Measurements from ENCODE around the gene DRAP1.

The DRAP1 gene

GRCh38 chr11:65953471-65953870 is 34.2 kb downstream of the DRAP1 start:
- DNase-seq (ENCODE audit: low read depth, low spot score), result no peak
- no peaks in the 10 kb centered on the region for H3K36me3 ChIP-seq (ENCODE audit: insufficient read depth, low read length)
- no peaks in the 10 kb centered on the region for H3K9me3 ChIP-seq (ENCODE audit: low read depth, low read length)
- no peak overlapping the region for H3K4me3 ChIP-seq
- H3K27ac ChIP-seq, result no peak overlapping the region
- H3K9ac ChIP-seq (ENCODE audit: insufficient read length), result no peak overlapping the region
- TF ChIP-seq EZH2 (IDR thresholded peaks at IDR 0.05) (no peak), POLR2AphosphoS5 (IDR thresholded peaks at IDR 0.05; ENCODE audit: borderline replicate concordance, low read depth, low read length) (no peak), FOXP2 (optimal IDR thresholded peaks at IDR 0.05; ENCODE audit: control extremely low read depth, extremely low read length, insufficient read depth) (no peak)

- no peaks in the 10 kb centered on the region for H3K9me3 ChIP-seq (ENCODE audit: low read depth, low read length)
- H3K9ac ChIP-seq (ENCODE audit: insufficient read length), result no peak overlapping the region
- no peak overlapping the region for H3K27ac ChIP-seq
- no peak for TF ChIP-seq POLR2AphosphoS5 (IDR thresholded peaks at IDR 0.05; ENCODE audit: borderline replicate concordance, low read depth, low read length)
- TF ChIP-seq FOXP2 (optimal IDR thresholded peaks at IDR 0.05; ENCODE audit: control extremely low read depth, extremely low read length, insufficient read depth), result no peak
- TF ChIP-seq EZH2 (IDR thresholded peaks at IDR 0.05), result no peak
- H3K4me3 ChIP-seq, result no peak overlapping the region
- no peaks in the 10 kb centered on the region for H3K36me3 ChIP-seq (ENCODE audit: insufficient read depth, low read length)
- no peak for DNase-seq (ENCODE audit: low read depth, low spot score)
Measured at GRCh38 chr11:65954771-65955170, 35.5 kb downstream of the DRAP1 start.

DNA sequence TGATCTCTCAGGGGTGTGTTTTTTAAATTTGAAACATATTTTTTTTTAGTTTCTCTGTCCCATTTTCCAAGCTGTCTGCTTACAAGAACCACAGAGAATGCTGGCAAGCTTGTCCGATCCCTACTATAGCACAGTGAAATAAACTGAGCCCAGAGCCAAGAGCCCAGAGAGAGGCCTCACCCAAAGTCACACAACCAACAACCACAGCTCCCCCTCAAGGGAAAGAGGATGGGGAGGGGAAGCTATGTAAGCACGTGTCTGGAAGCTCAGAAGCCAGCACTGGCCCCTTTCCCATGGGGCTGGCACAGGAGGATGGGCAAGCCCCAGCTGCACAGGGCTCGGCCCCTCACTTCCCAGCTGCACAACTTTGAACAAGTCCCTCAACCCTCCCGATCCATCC is 39.1 kb downstream of the DRAP1 start:
- DNase-seq (ENCODE audit: low read depth, low spot score), result no peak
- Histone ChIP-seq H3K9ac (ENCODE audit: insufficient read length) (no peak overlapping the region), H3K36me3 (ENCODE audit: insufficient read depth, low read length) (no peaks in the 10 kb centered on the region), H3K27ac (no peak overlapping the region), H3K4me3 (no peak overlapping the region), H3K9me3 (ENCODE audit: low read depth, low read length) (no peaks in the 10 kb centered on the region)
- no peak for TF ChIP-seq FOXP2 (optimal IDR thresholded peaks at IDR 0.05; ENCODE audit: control extremely low read depth, extremely low read length, insufficient read depth)
- no peak for TF ChIP-seq POLR2AphosphoS5 (IDR thresholded peaks at IDR 0.05; ENCODE audit: borderline replicate concordance, low read depth, low read length)
- TF ChIP-seq EZH2 (IDR thresholded peaks at IDR 0.05), result no peak

DNA sequence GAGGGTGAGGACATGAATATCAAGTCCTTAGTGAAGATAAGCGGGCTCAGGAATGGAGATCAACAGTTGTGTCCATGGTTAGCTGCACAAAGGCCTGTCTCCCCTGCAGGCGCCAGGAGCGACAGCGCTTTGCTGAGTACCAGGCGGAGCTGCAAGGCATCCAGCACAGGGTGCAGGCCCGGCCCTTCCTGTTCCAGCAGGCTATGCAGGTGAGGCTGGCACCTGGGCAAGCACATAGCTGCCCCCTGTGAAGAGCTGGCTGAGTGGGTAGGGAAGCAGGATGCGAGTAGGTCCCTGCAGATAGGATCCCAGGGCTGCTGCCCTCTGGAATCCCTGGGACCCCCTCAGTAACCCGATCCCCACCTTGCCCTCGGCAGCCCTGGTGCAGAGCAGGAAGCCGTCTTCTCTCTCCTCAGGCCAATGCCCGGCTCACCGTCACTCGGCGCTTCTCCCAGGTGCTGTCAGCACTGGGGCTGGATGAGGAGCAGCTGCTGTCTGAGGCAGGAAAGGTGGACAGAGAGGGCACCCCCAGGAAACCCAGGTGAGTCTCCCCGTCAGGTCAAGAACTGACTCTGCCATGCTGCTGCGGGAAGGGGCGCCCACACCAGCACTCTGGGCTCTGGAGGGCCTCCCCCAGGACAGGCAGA is 39.7 kb downstream of the DRAP1 start:
- no peak overlapping the region for H3K4me3 ChIP-seq
- H3K36me3 ChIP-seq (ENCODE audit: insufficient read depth, low read length), result peaks cover 2% of the 10 kb centered on the region
- TF ChIP-seq FOXP2 (optimal IDR thresholded peaks at IDR 0.05; ENCODE audit: control extremely low read depth, extremely low read length, insufficient read depth) (no peak), POLR2AphosphoS5 (IDR thresholded peaks at IDR 0.05; ENCODE audit: borderline replicate concordance, low read depth, low read length) (no peak), EZH2 (IDR thresholded peaks at IDR 0.05) (no peak)
- H3K27ac ChIP-seq, result no peak overlapping the region
- H3K9me3 ChIP-seq (ENCODE audit: low read depth, low read length), result no peaks in the 10 kb centered on the region
- DNase-seq (ENCODE audit: low read depth, low spot score), result no peak
- no peak overlapping the region for H3K9ac ChIP-seq (ENCODE audit: insufficient read length)

DNA sequence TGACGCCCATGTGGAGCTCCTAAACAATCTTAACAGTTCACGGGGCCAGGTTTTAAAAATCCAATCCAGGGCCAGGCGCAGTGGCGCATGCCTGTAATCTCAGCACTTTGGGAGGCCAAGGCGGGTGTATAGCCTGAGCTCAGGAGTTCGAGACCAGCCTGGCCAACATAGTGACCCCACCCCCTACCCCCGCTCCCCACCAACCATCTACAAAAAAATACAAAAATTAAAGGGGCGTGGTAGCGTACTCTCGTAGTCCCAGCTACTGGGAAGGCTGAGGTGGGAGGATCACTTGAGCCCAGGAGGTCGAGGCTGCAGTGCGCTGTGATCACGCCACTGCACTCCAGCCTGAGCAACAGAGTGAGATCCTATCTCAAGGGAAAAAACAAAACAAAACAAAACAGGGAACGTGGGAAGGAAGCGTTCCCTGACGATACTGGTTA is 41.6 kb downstream of the DRAP1 start:
- H3K4me3 ChIP-seq, result peak overlapping the region; percentile 95
- H3K27ac ChIP-seq, result peak overlapping the region; percentile 86
- TF ChIP-seq POLR2AphosphoS5 (IDR thresholded peaks at IDR 0.05; ENCODE audit: borderline replicate concordance, low read depth, low read length) (no peak), EZH2 (IDR thresholded peaks at IDR 0.05) (no peak), FOXP2 (optimal IDR thresholded peaks at IDR 0.05; ENCODE audit: control extremely low read depth, extremely low read length, insufficient read depth) (no peak)
- no peaks in the 10 kb centered on the region for H3K9me3 ChIP-seq (ENCODE audit: low read depth, low read length)
- no peak for DNase-seq (ENCODE audit: low read depth, low spot score)
- H3K9ac ChIP-seq (ENCODE audit: insufficient read length), result peak overlapping the region; percentile 97
- peaks cover 21% of the 10 kb centered on the region for H3K36me3 ChIP-seq (ENCODE audit: insufficient read depth, low read length)

GRCh38 chr11:65961267-65962140 is 42.3 kb downstream of the DRAP1 start, which contains the start of gene SART1:
Gene SART1 (plus strand): TSS chr11:65961734. CDS start chr11:65961781, 47 bp downstream.
- peak; percentile 95 for DNase-seq (ENCODE audit: low read depth, low spot score)
- H3K36me3 ChIP-seq (ENCODE audit: insufficient read depth, low read length), result peaks cover 28% of the 10 kb centered on the region
- TF ChIP-seq FOXP2 (optimal IDR thresholded peaks at IDR 0.05; ENCODE audit: control extremely low read depth, extremely low read length, insufficient read depth) (peak; percentile 36), POLR2AphosphoS5 (IDR thresholded peaks at IDR 0.05; ENCODE audit: borderline replicate concordance, low read depth, low read length) (peak; percentile 97), EZH2 (IDR thresholded peaks at IDR 0.05) (no peak)
- H3K4me3 ChIP-seq, result peak within 1 kb of the TSS; percentile 95
- peak within 1 kb of the TSS; percentile 97 for H3K9ac ChIP-seq (ENCODE audit: insufficient read length)
- peak within 1 kb of the TSS; percentile 86 for H3K27ac ChIP-seq
- H3K9me3 ChIP-seq (ENCODE audit: low read depth, low read length), result no peaks in the 10 kb centered on the region

GRCh38 chr11:65962141-65962564 is 42.9 kb downstream of the DRAP1 start:
- H3K36me3 ChIP-seq (ENCODE audit: insufficient read depth, low read length), result peaks cover 34% of the 10 kb centered on the region
- peak overlapping the region; percentile 97 for H3K9ac ChIP-seq (ENCODE audit: insufficient read length)
- H3K9me3 ChIP-seq (ENCODE audit: low read depth, low read length), result no peaks in the 10 kb centered on the region
- H3K4me3 ChIP-seq, result peak overlapping the region; percentile 95
- TF ChIP-seq POLR2AphosphoS5 (IDR thresholded peaks at IDR 0.05; ENCODE audit: borderline replicate concordance, low read depth, low read length) (no peak), EZH2 (IDR thresholded peaks at IDR 0.05) (no peak), FOXP2 (optimal IDR thresholded peaks at IDR 0.05; ENCODE audit: control extremely low read depth, extremely low read length, insufficient read depth) (no peak)
- no peak overlapping the region for H3K27ac ChIP-seq
- no peak for DNase-seq (ENCODE audit: low read depth, low spot score)

- DNase-seq (ENCODE audit: low read depth, low spot score), result no peak
- no peak for TF ChIP-seq FOXP2 (optimal IDR thresholded peaks at IDR 0.05; ENCODE audit: control extremely low read depth, extremely low read length, insufficient read depth)
- H3K36me3 ChIP-seq (ENCODE audit: insufficient read depth, low read length), result peaks cover 53% of the 10 kb centered on the region
- no peak overlapping the region for H3K27ac ChIP-seq
- H3K9ac ChIP-seq (ENCODE audit: insufficient read length), result no peak overlapping the region
- no peaks in the 10 kb centered on the region for H3K9me3 ChIP-seq (ENCODE audit: low read depth, low read length)
- H3K4me3 ChIP-seq, result no peak overlapping the region
Measured at GRCh38 chr11:65964906-65965305, 45.7 kb downstream of the DRAP1 start.

All from SK-N-MC (cell line).